IPS DF 4.7 (cell line): ENCODE data around the gene MFAP4.
A peak's percentile ranks its signal among the peaks of the same experiment; 100 is the strongest.

ENCODE experiments used
- DNase-seq: peaks from one replicate; pipeline ENCODE4 v3.0.0-alpha.2; 2013; ENCODE audit warnings: low spot score; ENCODE audit errors: extremely low read depth

MFAP4 gene

GRCh38 chr17:19385521-19385983 is 1.4 kb downstream of the MFAP4 start:
- no peak for DNase-seq

GRCh38 chr17:19384723-19385391 is 2.1 kb downstream of the MFAP4 start:
- DNase-seq, result no peak

- DNase-seq, result no peak
Measured at GRCh38 chr17:19383681-19384470, 3.1 kb downstream of the MFAP4 start.

- DNase-seq, result no peak
Measured at GRCh38 chr17:19382531-19383444, 4.2 kb downstream of the MFAP4 start.

- no peak for DNase-seq
Measured at GRCh38 chr17:19381741-19382444, 5.1 kb downstream of the MFAP4 start.

GRCh38 chr17:19381361-19381740 is 5.6 kb downstream of the MFAP4 start:
- no peak for DNase-seq

- DNase-seq, result no peak
Measured at GRCh38 chr17:19380481-19381301, 6.3 kb downstream of the MFAP4 start.

- no peak for DNase-seq
Measured at GRCh38 chr17:19379361-19380065, 7.5 kb downstream of the MFAP4 start.

- DNase-seq, result no peak
Measured at GRCh38 chr17:19378416-19379360, 8.3 kb downstream of the MFAP4 start, which contains the start of gene MAPK7. Gene MAPK7, plus strand, starts transcription at chr17:19378498. Its CDS starts 403 bp downstream, at chr17:19378901.

- DNase-seq, result peak; percentile 93
Measured at GRCh38 chr17:19377602-19378415, 9.2 kb downstream of the MFAP4 start.

- no peak for DNase-seq
Measured at GRCh38 chr17:19376811-19377210, 10.2 kb downstream of the MFAP4 start.

- DNase-seq, result no peak
Measured at GRCh38 chr17:19375732-19376131, 11.3 kb downstream of the MFAP4 start.

- no peak for DNase-seq
Measured at GRCh38 chr17:19374136-19374535, 12.9 kb downstream of the MFAP4 start.

GRCh38 chr17:19372866-19373504 is 14.0 kb downstream of the MFAP4 start:
- DNase-seq, result no peak

- DNase-seq, result no peak
Measured at GRCh38 chr17:19372439-19372838, 14.6 kb downstream of the MFAP4 start.

- no peak for DNase-seq
Measured at GRCh38 chr17:19372011-19372370, 15.0 kb downstream of the MFAP4 start.
